GM10266 (cell line): ENCODE measurements around the gene DPP10.

ENCODE experiments used
- DNase-seq: peaks from one replicate; pipeline ENCODE4 v3.0.0; 2012; ENCODE audit errors: extremely low spot score
- TF ChIP-seq, protein P1 (sequence below): IDR thresholded peaks from 2 replicates; pipeline ENCODE4 v1.5.1; 2012; ENCODE audit warnings: mild to moderate bottlenecking, low read depth; ENCODE audit not compliant: control insufficient read depth, insufficient read depth; ENCODE audit errors: missing control alignments

DPP10 gene

DNA sequence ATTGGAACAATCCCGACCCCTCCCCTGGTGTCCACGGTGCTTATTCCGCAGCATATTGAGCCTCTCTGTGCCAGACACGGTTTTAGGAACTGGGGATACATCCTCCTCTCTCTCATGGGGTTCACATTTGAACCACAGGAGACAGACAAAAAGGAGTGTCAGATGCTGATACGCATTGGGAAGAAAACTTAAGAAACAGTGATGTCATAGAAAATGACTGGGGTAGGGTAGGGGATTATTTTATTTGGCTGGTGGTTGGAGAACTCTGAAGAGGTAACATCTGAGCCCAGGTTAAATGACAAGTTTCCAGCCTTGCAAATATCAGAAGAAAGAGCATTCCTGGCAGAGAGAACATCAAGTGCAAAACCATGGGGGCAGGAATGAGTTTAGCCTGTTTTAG is 344.5 kb downstream of the DPP10 start:
- no peak for DNase-seq

GRCh38 chr2:114787486-114787885 is 345.0 kb downstream of the DPP10 start:
- TF ChIP-seq, protein P1, sequence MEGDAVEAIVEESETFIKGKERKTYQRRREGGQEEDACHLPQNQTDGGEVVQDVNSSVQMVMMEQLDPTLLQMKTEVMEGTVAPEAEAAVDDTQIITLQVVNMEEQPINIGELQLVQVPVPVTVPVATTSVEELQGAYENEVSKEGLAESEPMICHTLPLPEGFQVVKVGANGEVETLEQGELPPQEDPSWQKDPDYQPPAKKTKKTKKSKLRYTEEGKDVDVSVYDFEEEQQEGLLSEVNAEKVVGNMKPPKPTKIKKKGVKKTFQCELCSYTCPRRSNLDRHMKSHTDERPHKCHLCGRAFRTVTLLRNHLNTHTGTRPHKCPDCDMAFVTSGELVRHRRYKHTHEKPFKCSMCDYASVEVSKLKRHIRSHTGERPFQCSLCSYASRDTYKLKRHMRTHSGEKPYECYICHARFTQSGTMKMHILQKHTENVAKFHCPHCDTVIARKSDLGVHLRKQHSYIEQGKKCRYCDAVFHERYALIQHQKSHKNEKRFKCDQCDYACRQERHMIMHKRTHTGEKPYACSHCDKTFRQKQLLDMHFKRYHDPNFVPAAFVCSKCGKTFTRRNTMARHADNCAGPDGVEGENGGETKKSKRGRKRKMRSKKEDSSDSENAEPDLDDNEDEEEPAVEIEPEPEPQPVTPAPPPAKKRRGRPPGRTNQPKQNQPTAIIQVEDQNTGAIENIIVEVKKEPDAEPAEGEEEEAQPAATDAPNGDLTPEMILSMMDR = no peak

More for the DNA sequence above, 344.5 kb downstream of the DPP10 start:
- TF ChIP-seq, protein P1 = no peak

GRCh38 chr2:114789989-114790388 is 347.5 kb downstream of the DPP10 start:
- TF ChIP-seq, protein P1 = no peak

More at GRCh38 chr2:114787486-114787885, 345.0 kb downstream of the DPP10 start:
- no peak for DNase-seq

GRCh38 chr2:114797540-114797939 is 355.1 kb downstream of the DPP10 start:
- TF ChIP-seq, protein P1 = no peak
- DNase-seq = no peak

More at GRCh38 chr2:114789989-114790388, 347.5 kb downstream of the DPP10 start:
- no peak for DNase-seq

GRCh38 chr2:114797942-114798341 is 355.5 kb downstream of the DPP10 start:
- TF ChIP-seq, protein P1 = no peak
- DNase-seq = no peak

DNA sequence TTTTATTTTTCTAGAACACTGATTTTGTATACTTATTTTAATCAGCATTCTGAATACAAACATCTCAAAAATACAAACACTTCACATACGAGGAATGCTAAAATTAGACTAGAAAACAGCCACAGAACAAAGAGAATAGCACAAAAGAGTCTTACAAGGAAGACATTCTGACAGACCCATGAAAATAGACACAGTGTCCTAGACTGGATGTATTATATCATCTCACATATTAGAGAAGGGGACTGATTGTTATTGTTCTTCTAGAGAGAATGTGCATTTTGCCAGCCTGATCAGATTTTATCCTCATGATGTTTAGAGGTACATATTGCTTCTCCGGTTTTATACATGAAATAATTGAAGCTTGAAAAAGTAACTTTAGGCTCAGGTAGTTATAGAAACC is 357.9 kb downstream of the DPP10 start:
- TF ChIP-seq, protein P1 = no peak
- no peak for DNase-seq

DNA sequence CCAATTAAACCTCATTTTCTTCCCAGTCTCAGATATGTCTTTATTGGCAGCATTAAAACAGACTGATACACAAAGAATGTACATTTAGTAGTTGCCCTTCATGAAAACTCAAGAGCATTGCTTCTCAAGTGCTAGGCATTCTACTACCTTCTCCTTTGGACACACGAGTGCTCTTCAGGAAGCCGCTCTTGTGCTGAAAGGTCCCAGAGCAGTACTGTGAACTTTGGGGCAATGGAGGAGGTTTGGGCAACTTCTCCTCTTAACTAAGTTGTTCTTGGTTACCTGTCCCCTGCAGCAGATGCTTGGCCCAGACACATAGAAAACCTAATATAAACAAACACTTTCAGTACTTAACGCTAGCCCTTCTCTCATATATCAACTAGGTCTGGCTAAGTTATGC is 362.8 kb downstream of the DPP10 start:
- no peak for DNase-seq
- TF ChIP-seq, protein P1 = no peak
